Measurements from ENCODE around the gene PNMA1.
A peak's percentile ranks its signal among the peaks of the same experiment; 100 is the strongest.

Gene PNMA1

GRCh38 chr14:73754911-73755360 is 40.8 kb upstream of the PNMA1 start:
- DNase-seq = peak; percentile 47 to 62

GRCh38 chr14:73753887-73754795 is 40.0 kb upstream of the PNMA1 start:
- DNase-seq = peak; percentile 71 to 78
- no peak for TF ChIP-seq GATA1 (IDR thresholded peaks at IDR 0.05; ENCODE audit: low read depth, low read length)
- TF ChIP-seq POLR2A (IDR thresholded peaks at IDR 0.05; ENCODE audit: low read length) = no peak

More at GRCh38 chr14:73754911-73755360, 40.8 kb upstream of the PNMA1 start:
- no peak for TF ChIP-seq GATA1 (IDR thresholded peaks at IDR 0.05; ENCODE audit: low read depth, low read length)
- TF ChIP-seq POLR2A (IDR thresholded peaks at IDR 0.05; ENCODE audit: low read length) = no peak

DNA sequence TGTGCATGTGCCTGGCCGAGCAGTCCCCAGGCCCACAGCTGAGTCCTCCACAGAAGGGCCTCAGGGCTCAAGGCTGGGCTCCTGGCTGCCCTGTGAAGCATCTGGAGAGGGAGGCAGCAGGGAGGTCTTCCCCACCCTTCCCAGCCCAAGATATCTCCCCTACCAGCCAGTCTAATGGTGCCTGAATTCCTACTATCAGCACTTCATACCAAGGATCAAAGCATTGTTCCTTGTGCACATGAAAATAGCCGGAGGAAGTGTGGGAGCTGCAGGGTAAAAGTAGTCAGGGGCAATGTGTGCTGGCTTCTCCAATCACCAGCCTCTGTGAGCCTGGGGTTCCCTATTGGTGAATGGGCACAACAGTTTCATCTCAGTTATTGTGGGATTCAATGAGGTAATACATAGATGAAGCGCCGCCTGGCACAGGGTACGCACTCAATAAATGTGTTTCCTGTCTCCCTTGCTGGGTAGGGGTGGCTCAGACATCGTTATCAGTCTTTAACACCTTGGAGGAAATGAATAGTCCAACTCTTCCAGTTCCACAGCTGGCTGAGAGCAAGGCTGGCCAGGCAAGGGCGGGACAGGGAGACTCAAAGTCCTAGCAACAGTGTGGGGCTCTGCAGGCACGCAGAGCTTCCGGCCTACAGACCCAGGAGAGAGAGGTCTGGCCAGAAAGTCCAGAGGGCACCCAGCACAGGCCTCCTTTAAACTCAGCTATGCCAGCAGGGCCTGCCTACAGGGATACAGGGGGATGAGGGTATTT is 39.1 kb upstream of the PNMA1 start:
- TF ChIP-seq POLR2A (IDR thresholded peaks at IDR 0.05; ENCODE audit: low read length) = peak; percentile 80
- no peak for TF ChIP-seq GATA1 (IDR thresholded peaks at IDR 0.05; ENCODE audit: low read depth, low read length)
- DNase-seq = peak; percentile 93 to 96

GRCh38 chr14:73752297-73752992 is 38.3 kb upstream of the PNMA1 start:
- peak; percentile 68 to 71 for DNase-seq
- TF ChIP-seq POLR2A (IDR thresholded peaks at IDR 0.05; ENCODE audit: low read length) (no peak), GATA1 (IDR thresholded peaks at IDR 0.05; ENCODE audit: low read depth, low read length) (no peak)

GRCh38 chr14:73751157-73751691 is 37.0 kb upstream of the PNMA1 start:
- TF ChIP-seq GATA1 (IDR thresholded peaks at IDR 0.05; ENCODE audit: low read depth, low read length) = no peak
- no peak for TF ChIP-seq POLR2A (IDR thresholded peaks at IDR 0.05; ENCODE audit: low read length)
- no peak for DNase-seq

DNA sequence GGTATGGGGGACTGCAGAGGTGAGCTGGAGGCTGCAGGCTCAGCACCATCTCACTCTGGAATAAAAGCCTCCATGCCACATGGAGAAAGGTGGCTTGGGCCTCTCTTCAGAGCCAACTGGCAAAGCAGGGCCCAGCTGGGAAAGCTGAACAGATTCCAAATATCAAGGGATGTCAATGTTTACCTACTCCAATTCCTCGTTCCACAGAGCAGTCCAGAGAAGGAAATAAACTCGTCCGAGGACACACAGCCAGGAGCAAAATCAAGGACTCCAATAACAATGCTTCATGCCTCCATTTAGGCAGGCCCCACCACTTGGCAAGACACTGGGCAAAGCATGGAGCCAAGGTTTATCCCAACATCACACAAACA is 36.3 kb upstream of the PNMA1 start:
- no peak for DNase-seq
- TF ChIP-seq GATA1 (IDR thresholded peaks at IDR 0.05; ENCODE audit: low read depth, low read length) (no peak), POLR2A (IDR thresholded peaks at IDR 0.05; ENCODE audit: low read length) (no peak)

DNA sequence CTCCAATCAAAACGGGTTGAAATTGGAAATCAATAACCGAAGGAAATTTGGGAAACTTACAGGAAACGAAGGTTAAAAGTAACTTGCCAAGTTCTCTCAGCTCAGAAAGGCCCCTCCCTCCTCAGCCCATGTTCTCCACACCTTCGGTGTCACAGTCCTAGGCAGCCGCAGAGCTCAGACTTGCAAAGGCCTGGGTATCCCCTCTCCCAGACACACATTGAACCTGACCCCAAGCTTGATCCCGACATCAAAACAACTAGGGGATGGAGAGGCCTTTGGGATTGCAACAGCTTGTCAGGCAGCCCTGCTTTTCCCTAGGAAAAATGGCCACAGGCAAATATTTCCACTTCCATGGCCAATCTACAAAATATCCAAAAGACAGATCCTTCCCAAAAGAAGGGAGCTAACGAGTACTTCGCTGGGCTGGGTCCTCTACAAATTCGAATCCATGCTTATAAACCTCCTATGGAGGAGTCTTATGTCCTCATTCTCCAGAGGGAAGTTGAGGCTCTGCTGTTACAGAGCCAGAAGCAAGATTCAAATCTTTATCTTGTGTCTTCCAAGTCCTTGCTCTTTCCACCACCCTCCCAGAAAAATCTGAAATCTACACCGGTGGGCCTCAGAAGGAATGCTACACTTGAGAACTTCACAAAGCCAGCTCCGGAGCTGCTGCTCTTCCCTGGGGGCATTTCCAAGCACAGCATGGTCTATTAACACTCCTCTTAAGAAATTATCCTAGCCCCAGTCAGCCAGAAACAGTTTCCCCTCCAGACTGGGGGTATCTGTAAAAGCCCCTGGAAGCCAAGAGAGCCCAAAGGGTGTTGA is 35.7 kb upstream of the PNMA1 start:
- TF ChIP-seq GATA1 (IDR thresholded peaks at IDR 0.05; ENCODE audit: low read depth, low read length) (no peak), POLR2A (IDR thresholded peaks at IDR 0.05; ENCODE audit: low read length) (no peak)
- DNase-seq = no peak

GRCh38 chr14:73748858-73749357 is 34.7 kb upstream of the PNMA1 start:
- TF ChIP-seq GATA1 (IDR thresholded peaks at IDR 0.05; ENCODE audit: low read depth, low read length) (no peak), POLR2A (IDR thresholded peaks at IDR 0.05; ENCODE audit: low read length) (no peak)
- DNase-seq = no peak

DNA sequence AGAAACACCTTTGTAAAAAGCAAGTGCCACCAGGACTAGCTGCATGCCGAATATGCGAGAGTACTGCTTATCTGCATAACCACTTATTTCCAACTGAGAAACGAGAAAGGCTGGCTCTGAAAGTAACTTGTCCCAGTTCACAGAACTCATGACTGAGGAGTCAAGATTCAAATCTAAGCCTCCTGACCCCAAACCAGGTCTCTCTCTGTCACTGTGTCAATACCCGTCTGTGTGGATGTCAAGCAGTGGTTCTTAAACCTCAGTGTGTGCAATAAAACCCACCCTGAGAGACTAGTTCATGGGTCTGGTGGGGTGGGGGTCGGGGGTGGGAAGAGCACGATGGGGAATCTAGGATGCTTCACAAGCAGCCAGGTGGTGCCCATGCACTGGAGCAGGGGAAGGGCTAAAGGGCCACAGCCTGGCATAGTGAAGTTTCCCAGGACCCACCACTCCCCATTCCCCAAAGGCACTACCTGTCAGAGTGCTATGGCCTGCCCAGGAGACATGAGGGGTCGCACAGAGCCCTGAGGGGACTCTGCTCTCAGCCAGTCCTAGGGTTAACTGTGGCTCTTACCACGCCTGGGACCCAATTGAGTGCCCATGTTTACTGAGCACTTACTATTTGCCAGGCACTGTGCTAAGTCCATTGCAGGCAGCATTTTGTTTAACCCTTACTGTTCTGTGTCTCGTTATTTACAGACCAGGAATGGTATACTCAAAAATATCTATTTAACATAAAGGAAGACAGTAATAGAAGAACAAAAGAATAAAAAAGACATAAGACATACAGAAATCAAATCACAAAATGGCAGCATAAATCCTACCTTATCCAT is 33.4 kb upstream of the PNMA1 start:
- DNase-seq = peak; percentile 52 to 56
- no peak for TF ChIP-seq POLR2A (IDR thresholded peaks at IDR 0.05; ENCODE audit: low read length)
- TF ChIP-seq GATA1 (IDR thresholded peaks at IDR 0.05; ENCODE audit: low read depth, low read length) = no peak

GRCh38 chr14:73746520-73747378 is 32.6 kb upstream of the PNMA1 start:
- peak; percentile 38 to 46 for DNase-seq
- TF ChIP-seq GATA1 (IDR thresholded peaks at IDR 0.05; ENCODE audit: low read depth, low read length) = no peak
- no peak for TF ChIP-seq POLR2A (IDR thresholded peaks at IDR 0.05; ENCODE audit: low read length)

Data from erythroblast (primary cell).